Measurements from ENCODE around the gene PDXP.

PDXP gene

GRCh38 chr22:37629928-37630327 lies 28.6 kb upstream of the PDXP start:
- no peak for DNase-seq

- no peak for DNase-seq
These were observed 27.6 kb upstream of the PDXP start for GRCh38 chr22:37630839-37631435.

DNA sequence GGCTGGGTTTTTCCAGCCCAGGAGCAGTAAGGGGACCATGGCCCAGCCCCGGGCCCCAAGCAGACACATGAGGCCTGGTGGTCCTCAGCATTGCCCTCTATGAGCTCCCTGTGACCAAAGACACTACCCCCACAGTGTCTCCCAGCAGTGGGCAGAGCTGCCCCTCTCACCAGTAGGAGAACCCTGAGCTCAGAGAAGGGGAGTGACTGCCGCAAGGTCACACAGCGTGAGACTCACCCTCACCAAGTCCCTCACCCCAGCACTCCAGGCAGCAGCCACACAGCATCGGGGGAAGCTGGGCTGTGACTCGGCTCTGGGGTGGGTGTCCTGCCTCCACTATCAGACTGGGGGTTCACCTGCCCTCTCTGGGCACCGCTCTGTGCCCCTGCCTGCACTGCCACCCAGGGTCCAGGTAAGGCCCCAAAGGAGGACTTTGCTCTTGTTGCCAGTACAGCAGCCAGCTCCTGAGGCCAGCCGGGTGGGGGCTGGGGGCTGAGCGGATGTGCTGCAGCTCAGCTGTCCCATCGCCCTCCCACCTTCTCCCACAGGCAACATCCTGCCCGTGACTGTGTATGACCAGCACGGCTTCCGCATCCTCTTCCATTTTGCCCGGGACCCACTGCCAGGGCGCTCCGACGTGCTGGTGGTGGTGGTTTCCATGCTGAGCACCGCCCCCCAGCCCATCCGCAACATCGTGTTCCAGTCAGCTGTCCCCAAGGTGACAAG lies 26.9 kb upstream of the PDXP start:
- no peak for DNase-seq

DNA sequence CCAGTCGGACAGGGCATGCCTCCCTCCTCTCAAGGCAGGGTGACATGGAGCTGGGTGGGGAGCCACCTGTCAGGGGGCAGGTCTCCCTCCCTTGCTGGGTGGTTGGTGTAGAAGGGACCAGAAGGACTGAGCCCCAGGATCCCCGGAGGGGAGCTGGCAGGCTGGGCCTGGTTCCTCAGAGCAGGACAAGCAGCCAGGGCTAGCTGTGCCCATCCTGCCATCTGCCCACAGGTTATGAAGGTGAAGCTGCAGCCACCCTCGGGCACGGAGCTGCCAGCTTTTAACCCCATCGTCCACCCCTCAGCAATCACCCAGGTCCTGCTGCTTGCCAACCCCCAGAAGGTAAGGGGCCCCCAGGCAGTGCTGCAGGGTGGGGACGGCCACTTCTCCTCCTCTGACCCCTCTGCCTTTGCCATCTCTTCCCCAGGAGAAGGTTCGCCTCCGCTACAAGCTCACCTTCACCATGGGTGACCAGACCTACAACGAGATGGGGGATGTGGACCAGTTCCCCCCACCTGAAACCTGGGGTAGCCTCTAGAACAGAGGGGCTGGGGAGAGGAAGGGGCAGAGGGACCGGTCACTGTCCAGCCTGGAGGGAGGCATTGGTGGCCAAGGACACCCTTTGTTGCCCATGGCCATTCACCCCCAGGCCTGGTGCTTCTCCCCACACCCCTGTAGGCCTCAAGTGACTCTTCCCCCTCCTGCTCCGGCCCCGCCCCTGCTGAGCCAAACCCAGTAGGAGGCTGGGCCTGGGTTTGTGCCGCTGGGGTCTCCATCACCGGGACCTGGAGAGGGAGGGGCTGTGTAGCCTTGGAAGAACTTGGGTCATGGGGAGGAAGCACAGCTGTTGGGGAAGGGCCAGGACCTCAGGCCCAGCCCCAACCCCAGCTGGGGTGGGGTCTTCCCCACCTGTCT lies 26.1 kb upstream of the PDXP start:
- no peak for DNase-seq

- DNase-seq, result peak; percentile 58
These were observed 25.4 kb upstream of the PDXP start for GRCh38 chr22:37633089-37633624.

- peak; percentile 81 for DNase-seq
These were observed 24.7 kb upstream of the PDXP start for GRCh38 chr22:37633625-37634416.

DNA sequence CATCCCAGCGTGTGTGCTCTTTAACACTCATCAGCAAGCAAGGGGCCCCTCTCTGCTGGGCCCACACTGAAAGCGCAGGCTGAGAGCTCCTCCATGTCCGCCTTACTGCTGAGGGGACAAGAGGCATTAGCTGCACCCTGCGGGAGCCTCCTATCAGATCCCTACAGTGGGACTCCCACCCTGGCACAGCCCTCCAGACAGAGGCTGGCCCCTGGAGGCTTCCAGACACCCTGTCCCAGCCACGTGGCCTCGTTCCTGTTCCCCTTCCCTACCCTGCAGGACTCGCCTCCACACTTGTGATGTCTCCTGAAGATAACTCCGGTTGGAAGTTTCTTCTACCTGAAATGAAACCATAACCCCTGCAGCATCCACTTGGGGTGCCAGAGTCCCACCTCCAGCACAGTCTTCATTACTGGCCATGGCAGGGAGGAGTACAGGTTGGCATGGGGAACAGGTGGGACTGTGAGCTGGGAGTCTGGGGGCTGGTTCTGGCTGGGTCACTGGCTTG lies 24.1 kb upstream of the PDXP start:
- DNase-seq, result no peak

DNA sequence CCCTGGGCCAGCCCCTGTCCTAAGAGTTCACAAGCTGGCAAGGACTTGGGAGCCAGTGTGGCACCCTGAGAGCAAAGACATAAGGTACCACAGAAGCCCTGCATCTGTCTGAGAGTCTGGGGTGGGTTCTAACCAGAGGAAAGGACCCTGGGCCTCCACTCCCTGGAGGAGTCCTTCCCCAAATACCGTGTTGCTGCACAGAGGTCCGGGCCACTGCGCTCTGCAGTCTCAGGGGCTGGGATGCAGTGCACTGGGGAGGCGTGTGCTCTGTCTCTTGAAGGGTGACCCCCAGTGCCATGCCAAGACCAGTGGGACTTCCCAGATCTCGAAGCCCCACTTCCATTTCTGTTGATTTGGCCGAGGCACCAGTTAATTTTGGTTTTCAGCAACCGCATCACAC lies 23.4 kb upstream of the PDXP start:
- no peak for DNase-seq

GRCh38 chr22:37636186-37636948 lies 22.2 kb upstream of the PDXP start:
- DNase-seq, result no peak

DNA sequence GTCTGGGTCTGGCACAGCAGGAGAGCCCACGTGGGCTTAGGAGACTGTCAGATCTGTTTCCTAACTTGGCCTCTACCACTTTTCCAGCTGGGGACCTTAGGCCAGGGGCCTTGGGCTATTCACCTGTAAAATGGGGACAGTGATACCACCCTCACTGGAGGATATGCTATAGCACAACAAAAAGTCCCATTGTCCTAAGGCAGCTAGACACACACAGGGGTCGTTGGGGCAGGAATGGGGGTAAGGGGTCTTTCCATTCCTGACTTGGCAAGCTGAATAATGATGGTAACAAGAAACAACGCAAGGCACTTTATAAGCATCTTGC lies 21.6 kb upstream of the PDXP start:
- no peak for DNase-seq

DNA sequence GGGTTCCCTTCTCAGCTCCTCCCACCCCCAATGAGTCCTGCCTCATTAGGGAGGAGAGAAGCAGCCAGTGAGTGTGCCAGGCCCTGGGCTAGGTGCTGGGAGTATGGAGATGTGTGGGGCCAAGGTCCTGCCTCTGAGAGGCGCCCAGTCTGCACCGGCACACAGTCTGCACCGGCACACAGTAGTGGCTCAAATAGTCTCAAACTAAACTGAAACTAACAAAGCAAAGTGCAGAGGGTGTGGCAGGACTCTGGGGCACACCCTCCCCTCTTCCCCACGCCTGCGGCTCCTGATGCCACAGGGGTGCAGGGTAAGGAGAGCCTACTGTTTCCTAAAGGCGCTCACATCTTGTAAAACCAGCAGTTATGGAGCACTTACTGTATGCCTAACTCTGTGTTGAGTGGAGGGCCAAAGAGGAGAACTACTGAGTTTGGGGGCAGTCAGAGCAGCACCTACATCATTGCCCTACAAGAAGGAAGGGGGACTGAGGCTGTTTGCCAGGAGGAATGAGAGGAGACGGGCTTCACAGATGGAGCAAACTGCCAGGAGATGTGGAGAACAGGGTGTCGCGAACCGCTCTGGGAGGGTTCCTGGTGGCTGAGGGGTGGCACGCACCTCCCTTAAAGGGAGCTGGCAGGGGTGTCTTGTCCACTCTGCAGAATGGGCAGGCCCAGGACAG lies 20.0 kb upstream of the PDXP start:
- DNase-seq, result no peak

DNA sequence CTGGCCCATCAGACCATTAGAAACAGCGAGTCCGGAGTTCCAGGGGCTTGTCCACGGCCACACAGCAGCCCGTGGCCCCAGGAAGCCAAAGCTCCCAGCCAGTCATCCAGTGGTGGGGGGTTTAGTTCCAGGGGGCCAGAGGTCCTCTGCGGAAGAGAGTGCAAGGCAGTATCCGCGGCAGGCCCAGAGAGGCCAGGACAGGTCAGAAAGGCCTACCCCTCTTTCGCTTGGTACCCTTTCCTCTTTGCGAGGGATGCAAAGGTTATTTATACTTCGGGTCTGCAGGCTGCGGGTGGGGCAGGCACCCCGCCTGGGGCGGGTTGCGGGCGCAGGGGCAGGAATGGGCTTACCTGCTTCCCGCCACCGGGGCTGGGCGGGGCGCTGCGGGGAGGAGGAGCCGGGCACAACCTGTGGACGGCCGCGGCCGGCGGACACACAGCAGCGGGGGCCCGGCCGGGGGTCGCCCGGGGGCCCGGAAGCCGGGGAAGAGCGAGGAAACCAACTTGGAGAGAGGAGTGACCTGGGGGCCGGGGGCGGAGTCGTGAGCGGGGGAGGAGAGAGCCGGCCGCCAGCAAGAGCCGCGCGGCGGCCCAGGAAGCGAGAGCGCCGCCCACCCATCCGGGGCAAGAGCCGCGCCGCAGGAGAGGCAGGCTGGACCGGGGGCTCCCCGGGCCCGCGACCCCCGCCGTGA lies 19.3 kb upstream of the PDXP start, which contains the start of gene SH3BP1:
Gene SH3BP1 (plus strand): TSS at position 600 of the 691 bp plus-strand sequence. CDS start 119 bp downstream, outside the sequence.
- DNase-seq, result peak; percentile 46

GRCh38 chr22:37639771-37640590 lies 18.5 kb upstream of the PDXP start:
- DNase-seq, result no peak

GRCh38 chr22:37640591-37641560 lies 17.6 kb upstream of the PDXP start:
- no peak for DNase-seq

- no peak for DNase-seq
These were observed 17.0 kb upstream of the PDXP start for GRCh38 chr22:37641561-37641949.

DNA sequence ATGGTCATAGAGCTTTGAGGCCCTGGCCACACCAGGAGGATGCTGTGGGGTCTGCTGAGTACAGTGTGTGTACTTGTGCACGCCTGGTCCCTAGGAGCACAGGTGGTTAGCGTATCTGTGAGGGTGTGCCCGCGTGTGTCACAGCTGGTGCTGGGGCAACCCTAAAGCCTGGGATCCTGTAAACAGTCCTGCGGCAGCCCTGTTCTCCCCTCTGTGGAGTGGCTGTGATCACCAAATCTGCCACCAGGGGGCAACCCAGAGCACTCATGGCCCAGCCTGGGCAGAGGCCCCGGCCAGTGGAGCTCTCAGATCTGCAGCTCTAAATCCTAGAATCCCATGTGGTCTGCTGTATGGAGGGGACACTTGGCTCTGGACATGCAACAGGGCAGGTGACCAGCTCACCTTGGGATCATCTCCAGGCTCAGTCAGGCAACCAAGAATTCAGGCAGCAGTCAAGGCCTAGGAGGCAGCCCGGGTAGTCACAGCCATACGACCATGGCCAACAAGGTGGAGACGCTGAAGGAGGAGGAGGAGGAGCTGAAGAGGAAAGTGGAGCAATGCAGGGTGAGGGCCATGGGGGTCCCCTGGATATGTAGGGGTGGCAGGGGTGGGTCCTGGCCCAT lies 15.2 kb upstream of the PDXP start:
- peak; percentile 76 for DNase-seq

DNA sequence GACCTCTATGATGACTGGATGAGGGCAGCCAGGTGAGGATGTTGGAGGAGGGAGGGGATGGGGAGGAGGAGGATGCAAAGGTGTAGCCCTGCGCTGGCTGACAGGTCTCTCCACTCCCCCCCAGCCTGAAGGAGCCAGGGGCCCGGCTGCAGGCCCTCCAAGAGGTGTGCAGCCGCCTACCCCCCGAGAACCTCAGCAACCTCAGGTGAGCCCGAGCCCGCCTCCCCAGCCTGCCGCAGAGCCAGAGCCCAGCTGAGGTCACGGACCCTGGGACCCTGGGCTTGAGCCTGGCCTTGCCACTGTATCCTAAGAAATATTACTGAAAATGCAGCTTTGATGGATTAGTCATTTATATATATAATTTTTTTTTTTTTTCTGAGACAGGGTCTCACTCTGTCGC lies 11.2 kb upstream of the PDXP start:
- no peak for DNase-seq

DNA sequence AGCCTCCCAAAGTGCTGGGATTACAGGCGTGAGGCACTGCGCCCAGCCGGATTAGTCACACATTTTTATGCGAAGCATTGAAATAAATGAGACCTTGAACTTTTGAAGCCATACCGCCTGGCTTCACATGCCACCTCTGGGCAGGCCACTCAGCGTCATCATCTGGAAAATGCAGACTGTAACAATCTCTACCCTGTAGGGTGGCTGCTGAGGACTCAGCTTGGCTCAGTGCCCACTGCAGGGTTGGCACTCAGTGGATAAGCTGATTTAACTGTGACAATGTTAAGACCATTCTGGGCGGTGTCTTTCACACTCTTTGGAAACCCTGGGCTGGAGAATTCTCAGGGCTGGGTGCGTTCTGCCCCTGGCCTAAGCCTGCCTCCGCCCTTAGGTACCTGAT lies 10.6 kb upstream of the PDXP start:
- no peak for DNase-seq
